ENCODE data around the gene HOXD4.
A peak's percentile ranks its signal among the peaks of the same experiment; 100 is the strongest.

Gene HOXD4

DNA sequence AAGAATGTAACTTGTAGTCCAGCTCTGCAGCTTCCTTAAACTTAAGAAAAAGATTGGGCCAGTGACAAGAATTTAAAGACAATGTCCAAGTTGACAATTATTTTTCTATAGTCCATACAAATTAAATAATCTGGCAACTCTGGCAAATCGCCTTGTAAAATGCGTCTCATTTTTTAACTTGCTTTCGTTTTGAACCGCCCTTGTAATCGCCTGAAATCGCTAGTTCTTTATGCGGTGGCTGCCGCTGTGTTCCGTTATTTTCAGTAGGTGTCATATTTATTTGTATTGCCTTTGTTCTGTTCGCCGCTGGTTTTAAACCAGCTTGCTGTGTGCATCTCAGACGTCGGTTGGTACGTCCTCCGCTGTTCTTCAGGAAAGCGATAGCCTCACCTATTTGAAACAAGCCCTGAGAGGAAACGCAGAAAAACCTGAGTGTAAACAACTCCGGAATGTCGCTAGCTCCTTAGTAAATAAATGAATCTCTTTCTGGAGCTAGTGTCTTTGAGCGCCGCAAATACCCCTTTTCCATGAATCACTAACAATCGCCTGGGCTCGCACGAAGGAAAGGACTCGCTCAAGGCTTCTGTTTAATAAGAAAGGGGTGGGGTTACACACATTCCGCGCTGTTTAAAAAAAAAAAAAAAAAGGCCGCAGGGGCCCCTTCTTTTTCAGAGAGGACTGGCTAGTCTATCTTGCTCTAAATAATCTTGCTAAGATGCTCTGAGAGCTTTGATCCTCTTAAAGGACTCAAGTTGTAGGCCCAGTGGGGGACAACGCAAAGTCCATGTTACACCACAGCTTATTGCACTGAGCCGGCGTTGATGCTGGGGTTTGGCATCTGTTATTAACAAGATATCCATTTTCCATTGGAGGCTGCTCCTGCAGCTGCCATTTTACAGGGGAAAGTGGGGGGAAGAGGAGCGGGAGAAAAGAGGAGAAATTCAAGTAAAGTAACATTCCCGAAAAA lies 18.9 kb upstream of the HOXD4 start:
- TF ChIP-seq, protein P1, sequence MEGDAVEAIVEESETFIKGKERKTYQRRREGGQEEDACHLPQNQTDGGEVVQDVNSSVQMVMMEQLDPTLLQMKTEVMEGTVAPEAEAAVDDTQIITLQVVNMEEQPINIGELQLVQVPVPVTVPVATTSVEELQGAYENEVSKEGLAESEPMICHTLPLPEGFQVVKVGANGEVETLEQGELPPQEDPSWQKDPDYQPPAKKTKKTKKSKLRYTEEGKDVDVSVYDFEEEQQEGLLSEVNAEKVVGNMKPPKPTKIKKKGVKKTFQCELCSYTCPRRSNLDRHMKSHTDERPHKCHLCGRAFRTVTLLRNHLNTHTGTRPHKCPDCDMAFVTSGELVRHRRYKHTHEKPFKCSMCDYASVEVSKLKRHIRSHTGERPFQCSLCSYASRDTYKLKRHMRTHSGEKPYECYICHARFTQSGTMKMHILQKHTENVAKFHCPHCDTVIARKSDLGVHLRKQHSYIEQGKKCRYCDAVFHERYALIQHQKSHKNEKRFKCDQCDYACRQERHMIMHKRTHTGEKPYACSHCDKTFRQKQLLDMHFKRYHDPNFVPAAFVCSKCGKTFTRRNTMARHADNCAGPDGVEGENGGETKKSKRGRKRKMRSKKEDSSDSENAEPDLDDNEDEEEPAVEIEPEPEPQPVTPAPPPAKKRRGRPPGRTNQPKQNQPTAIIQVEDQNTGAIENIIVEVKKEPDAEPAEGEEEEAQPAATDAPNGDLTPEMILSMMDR (IDR thresholded peaks at IDR 0.05; ENCODE audit: low read depth, low read length) = no peak
- in situ Hi-C loops (cut with HindIII; ENCODE audit: low sequenced_read_pairs) = no loop called here
- DNase-seq (ENCODE audit: low read depth, low spot score) = peak; percentile 60
- H3K4me3 ChIP-seq (ENCODE audit: low read depth, low read length) = peak overlapping the region; percentile 12

DNA sequence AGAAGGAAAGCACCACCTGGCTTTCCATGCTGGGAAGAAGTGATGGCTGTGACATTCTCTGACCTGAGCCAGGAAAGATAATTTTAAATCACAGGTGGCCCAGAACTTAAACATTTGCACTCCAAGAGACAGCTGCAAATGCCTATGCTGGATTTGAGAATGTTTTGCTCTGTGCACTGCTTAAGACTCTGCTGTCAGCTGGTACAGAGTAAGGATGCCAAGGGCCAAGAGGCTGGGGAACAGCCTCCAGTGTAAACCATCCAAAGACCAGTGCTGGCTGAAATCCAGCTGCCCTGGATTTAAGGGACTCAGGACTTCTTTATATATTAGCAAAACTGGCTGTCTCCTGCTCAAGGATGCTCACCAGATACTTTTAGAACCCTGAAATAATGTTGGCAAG lies 18.0 kb upstream of the HOXD4 start:
- DNase-seq (ENCODE audit: low read depth, low spot score) = no peak
- in situ Hi-C loops (cut with HindIII; ENCODE audit: low sequenced_read_pairs) = no loop called here
- TF ChIP-seq, protein P1 (IDR thresholded peaks at IDR 0.05; ENCODE audit: low read depth, low read length) = no peak

DNA sequence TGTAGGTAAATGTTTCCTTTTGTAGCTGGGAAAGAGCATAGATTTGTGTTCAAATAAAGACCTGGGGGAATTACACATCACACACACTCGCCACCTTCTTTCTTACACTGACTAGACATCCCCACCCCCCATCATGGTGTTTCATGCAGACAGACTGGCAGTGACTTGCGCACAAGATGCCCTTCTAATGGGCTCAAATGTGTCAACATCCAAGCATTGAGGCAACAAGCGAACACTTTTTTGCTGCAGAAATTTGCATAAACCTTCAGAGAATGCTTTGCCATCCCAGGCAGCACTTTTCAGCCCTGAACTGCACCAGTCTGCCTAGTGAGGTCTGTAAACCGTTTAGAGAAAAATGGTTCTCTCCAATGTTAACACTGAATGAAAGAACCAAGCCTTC lies 17.3 kb upstream of the HOXD4 start:
- no peak for DNase-seq (ENCODE audit: low read depth, low spot score)
- in situ Hi-C loops (cut with HindIII; ENCODE audit: low sequenced_read_pairs) = no loop called here
- TF ChIP-seq, protein P1 (IDR thresholded peaks at IDR 0.05; ENCODE audit: low read depth, low read length) = no peak
- H3K4me3 ChIP-seq (ENCODE audit: low read depth, low read length) = no peak overlapping the region

More for the DNA sequence above, 18.0 kb upstream of the HOXD4 start:
- H3K4me3 ChIP-seq (ENCODE audit: low read depth, low read length) = no peak overlapping the region

DNA sequence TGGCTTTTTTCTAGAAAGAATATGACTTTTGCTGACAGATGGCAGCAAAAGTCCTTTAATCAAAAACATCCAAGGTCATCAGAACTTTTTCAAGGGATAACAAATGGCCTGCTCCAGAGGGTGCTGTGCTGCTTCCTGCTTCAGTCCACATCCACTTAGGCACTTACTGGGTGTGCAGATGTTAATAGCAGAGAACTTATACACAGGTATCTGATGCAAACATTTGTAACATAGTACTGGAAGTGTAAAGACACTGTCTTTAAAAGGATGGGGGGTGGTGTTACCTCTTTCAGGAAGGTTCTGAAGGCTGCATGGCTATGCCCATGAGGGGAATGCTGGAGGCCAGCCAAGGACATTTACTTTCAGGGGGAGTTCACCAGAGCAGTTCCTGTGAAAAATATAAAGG lies 16.3 kb upstream of the HOXD4 start:
- H3K4me3 ChIP-seq (ENCODE audit: low read depth, low read length) = no peak overlapping the region
- peak; percentile 19 for DNase-seq (ENCODE audit: low read depth, low spot score)
- TF ChIP-seq, protein P1 (IDR thresholded peaks at IDR 0.05; ENCODE audit: low read depth, low read length) = no peak
- in situ Hi-C loops (cut with HindIII; ENCODE audit: low sequenced_read_pairs) = no loop called here

DNA sequence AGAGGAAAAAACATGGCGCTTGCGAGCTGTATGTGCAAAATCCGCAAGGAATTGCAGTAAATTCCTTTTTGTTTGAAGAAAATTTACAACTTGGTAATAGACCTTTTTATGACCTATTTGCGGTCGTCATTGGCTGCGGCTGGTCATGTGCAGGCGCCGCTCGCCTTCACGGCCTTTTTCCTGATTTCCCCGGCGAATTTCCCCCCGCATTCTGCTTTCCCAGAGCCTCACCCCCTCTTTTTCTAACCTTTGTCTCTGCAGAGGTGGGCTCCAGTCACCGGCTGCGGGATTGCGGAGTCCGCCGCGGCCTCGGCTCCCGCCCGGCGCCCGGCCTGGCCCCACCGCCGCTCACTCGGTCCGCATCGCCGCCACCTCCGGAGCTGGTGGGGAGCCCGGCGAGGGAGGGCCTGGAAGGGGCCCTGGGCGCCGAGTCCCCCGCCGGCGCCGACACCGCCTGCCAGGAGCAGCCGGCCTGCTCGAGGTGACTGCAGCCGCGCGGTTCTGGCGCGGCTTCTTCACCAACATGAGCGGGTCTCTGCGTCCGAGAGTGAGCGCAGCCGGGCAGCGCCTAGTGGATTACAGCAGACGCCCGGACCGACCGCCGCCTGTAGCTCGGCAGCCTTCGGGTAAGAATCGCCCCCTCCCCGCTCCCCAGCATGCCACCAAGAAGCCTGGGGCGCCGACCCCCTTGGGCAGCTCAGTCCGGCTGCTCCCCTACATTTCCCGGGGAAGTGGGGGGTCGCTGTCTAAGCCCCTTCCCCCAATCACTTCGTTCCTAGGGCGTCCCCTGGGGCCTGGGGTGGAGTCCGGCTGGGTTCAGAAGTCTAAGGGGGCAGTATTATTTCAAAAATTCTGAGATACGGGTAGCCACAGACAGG lies 14.7 kb upstream of the HOXD4 start:
- DNase-seq (ENCODE audit: low read depth, low spot score) = no peak
- H3K4me3 ChIP-seq (ENCODE audit: low read depth, low read length) = peak overlapping the region; percentile 57
- TF ChIP-seq, protein P1 (IDR thresholded peaks at IDR 0.05; ENCODE audit: low read depth, low read length) = no peak
- in situ Hi-C loops (cut with HindIII; ENCODE audit: low sequenced_read_pairs) = no loop called here

DNA sequence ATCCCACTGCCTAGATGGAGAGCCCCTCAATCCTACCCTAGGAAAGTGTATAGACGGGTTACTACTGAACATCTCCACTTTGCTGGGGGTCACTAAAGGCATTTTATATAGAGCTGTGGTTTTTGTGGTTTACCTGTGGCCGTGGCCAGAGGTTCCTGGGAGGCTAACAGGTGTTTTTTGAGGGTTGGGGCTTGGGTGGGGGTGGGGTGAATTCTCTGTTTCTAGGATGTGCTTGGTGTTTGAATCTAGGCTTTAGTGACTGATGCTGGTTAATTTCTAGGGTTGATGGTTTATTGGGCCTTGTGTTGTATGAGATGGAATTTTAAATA lies 14.1 kb upstream of the HOXD4 start:
- in situ Hi-C loops (cut with HindIII; ENCODE audit: low sequenced_read_pairs) = no loop called here
- TF ChIP-seq, protein P1 (IDR thresholded peaks at IDR 0.05; ENCODE audit: low read depth, low read length) = no peak
- H3K4me3 ChIP-seq (ENCODE audit: low read depth, low read length) = peak overlapping the region; percentile 57
- no peak for DNase-seq (ENCODE audit: low read depth, low spot score)

Data from astrocyte of the spinal cord (primary cell).